DMS 273 (cell line): ENCODE results near the gene CACNG4.

ENCODE experiments used
- DNase-seq: peaks from one replicate; lab custom pipeline; 2025; ENCODE audit not compliant: unreplicated experiment; lab: John Stamatoyannopoulos, UW

The CACNG4 gene

DNA sequence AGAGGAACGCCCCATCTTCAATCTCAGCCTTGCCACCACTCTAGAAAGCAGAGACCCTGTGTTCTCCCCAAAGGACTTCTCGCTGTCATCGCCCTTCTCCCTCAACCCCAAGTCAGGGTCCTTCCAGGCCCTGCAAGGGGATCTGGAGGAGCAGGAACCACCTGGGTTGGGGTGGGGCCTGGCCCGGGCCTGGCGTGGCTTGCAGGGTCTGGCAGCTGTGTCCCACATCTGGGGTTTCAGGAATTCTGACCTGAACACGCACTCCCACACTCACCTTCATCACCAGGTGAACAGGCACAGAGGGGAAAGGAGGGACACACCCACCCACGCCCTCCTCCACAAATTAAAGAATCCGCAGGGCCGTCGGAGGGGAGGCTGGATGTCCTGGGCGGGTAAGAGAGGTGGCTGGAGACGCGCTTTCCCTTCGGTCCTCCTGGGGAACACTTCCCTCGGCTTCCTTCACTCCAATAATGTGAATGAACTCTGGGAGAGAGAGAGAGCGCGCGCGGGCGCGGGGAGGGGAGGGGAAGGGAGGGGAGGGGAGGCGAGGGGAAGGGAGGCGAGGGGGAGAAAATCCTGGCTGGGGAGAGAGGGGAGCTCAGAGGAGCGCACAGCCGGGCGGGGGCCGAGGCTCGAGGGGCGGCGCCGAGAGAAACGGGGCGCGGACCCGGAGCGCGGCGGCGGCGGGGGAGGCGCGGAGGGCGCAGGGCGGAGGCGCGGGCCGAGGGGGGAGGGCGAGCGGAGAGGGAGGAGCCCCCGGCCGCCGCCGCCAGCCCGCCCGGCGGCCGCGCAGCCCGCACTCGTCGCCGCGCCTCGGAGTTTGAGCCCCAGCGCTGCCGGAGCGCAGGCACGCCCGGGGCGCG is at the start of gene CACNG4:
Gene CACNG4 (plus strand): TSS at position 799 of the 863 bp plus-strand sequence. CDS start 205 bp downstream, outside the sequence.
- peak; percentile 85 for DNase-seq

DNA sequence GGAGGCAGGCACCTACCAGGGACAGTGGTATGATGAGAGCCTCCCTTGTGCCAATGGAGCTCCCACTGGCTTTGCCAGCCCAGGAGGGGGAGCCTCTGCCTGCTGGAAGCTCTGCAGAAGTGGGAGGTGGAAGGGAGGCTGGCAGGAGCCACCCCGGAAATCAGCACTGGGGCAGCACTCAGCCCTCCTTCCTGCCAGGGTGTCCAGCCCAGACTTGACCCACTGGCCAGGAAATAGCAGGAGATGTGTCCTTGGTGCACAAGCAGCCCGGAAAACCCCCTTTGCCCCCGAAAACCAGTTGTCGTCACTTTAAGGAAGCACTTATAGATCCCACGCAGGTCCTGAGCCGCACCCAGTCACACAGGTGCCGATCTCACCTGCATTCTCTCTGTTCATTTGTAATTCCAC is 49.3 kb upstream of the CACNG4 start:
- peak; percentile 67 for DNase-seq

DNA sequence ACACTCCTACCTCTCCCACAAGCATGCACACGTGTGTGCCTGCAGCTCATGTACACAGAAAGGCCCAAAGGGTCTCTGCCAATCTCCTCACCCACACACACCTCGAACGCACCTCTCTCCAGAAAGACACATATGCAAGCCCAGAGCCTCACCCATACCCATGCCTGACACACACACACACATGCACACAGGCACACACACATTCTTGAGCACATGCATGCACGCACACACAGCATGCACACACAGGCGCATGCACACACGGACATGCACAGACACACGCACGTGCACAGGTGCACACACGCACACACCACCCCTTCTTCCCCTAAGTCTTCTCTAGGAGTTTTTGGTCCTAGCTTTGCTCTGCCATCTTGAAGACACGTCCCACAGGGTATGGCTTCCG is 48.7 kb upstream of the CACNG4 start:
- DNase-seq, result no peak

DNA sequence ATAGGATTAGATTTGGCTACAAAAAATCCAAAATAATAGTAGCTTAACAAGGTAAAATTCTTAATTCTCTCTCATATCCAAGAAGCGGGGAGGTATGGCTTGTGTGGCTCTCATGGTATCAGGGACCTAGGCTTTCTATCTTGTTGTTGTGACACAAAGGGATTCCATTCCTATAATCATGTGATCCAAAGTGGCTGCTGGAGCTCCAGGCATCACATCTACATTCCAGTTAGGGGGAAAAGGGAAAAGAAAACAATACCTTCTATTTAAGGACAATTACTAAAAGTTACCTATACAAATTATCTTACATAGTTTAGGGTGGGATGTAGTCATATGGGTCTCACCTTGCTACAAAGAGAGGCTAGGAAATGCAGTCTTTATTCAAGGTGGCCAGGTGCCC is 47.6 kb upstream of the CACNG4 start:
- no peak for DNase-seq

DNA sequence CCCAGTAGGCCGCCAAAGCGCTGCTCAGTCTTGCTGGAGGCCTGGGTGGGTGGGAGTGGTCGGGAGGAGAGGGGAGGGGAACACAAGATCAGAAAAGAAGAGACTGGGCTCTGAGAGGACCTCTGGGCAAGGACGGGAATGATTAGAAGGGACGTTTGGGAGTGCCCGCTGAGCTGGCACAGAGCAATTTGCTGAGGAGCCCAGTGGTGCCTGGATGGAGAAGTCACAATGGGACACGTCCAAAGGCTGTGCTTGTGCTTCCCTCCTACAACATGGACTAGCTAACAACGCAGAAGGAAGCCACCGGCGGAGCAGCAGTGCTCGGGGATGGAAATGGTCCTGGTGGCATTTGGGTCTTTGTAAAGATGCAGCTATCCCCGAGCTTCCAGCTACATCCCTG is 45.6 kb upstream of the CACNG4 start:
- no peak for DNase-seq

DNA sequence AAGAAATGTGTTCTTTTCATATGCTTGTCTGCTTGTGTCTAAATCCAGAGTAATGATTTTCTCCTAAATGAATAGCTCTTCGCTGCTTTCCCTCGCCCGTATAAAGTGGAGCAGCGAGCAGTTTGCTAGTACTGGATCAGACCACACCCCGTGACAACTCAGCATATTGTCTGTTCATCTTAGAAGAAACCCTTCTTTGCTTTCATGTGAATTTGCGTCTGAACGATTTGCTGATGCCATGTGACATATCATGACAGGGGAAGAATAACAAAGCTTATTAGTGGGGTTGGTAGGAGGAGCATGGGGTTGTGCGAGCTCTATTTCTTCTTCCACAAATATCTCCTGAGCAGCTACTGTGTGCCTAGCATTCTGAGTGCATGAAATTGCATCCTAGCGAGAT is 44.1 kb upstream of the CACNG4 start:
- DNase-seq, result no peak

DNA sequence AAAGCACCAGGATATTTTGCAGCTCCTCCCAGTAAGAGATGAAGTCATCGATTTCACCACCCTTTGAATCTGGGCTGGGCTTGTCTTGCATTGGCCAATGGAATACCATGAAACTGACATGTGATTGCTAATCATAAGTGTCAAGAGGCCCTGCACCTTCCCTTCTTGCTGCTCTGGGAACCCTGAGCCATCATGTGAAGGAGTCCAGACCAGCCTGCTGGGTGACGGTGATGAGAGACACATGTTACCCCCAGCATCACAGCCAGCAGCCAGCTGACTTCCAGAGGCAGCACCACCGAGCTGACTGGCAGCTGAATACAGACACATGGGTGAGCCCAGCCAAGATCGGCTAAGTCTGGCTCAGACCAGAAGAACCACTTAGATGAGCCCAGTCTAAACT is 43.6 kb upstream of the CACNG4 start:
- no peak for DNase-seq

DNA sequence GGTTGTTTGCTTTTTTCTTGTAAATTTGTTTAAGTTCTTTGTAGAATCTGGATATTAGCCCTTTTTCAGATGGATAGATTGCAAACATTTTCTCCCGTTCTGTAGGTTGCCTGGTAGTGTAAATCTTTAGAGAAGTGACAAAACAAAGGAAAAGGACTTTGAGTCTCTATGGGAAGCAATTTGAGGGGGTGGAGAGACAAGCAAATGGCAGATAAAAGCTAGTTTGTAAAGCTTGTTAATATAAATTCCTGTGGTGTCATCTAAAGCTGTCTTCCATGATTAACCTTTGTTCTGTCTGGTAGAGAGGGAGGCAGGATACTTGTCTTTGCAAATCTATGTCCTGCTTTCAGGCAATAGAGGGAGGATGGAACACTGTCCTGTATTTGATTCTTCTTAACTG is 40.6 kb upstream of the CACNG4 start:
- no peak for DNase-seq

DNA sequence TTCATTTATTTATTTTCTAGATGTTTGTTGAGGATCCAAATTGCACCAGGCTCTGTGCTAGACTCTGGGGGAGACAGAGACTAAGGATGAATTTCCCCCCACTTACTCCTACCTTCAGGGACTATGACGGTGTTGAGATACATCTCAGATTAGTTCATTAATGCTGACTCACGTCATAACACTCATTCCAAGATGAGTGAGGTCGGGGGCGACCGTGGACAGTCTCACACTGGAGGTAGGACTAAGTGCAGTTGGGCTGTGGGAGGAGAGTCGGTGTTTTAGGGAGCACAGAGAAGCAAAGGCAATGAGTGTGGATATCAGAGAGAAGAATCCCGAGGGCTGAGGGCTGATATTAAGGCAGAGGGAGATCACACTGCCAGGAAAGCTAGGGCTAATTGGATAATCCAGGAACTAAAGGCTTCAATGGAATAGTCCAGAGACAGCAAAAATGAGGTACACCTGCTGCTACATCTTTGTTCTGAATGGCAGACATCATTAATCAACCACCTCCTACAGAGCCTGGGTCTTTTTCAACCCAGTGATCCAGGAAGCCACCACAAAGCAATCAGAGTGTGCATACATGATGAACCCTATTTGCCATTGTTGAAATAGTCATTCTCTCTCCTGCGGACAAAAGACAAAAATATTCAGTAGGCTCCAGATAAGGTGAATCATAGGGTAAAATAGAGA is 38.6 kb upstream of the CACNG4 start:
- DNase-seq, result no peak

DNA sequence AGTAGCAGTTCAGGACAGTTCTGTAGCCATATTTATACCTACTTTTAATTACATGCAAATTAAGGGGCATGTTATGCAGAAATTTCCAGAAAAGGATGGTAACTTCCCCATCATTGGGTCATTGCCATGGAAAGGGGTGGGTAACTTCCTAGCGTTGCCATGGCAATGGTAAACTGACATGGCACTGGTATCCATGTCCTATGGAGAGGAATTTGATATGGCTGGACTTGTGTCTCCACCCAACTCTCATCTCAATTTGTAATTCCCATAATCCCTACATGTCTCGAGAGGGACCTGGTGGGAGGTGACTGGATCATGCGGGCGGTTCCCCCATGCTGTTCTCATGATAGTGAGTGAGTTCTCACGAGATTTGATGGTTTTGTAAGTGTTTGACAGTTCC is 35.6 kb upstream of the CACNG4 start:
- no peak for DNase-seq

DNA sequence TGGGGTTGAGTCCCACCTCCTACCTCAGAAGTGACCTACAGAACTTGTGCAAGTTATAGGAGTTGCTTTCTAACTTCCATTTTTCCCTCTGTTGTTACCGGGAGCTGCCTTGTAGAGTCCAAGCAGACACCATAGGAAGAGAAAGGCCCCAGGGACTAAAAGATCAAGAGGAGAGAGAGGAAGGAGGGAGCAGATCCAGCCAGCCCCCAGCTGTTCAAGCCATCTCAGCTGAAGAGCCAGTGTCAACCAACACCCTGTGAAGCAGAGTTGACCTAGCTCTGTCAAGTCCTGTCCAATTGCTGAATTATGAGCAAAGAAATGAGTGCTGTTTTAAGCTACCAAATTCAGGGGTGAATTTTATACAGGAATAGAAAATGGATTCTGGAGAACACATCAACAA is 34.9 kb upstream of the CACNG4 start:
- no peak for DNase-seq

DNA sequence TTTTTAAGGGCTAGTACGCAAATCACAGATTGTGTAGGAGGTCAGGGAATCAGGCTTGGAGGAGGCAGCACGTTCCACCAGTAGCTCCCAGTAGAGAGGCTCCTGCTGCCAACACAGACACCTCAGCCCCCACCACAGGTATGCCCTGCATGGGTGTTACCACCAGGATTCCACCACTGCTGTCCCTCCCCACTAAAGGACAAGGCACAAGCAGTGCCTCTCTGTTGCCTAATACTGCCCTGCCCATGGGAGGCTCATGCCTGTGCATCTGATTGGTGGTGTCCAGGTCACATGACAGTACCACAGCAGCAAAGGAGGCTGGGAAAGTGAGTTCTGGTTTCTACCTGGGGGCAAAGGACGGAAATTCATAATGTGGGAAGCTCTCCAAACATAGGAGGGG is 33.6 kb upstream of the CACNG4 start:
- peak; percentile 42 for DNase-seq

DNA sequence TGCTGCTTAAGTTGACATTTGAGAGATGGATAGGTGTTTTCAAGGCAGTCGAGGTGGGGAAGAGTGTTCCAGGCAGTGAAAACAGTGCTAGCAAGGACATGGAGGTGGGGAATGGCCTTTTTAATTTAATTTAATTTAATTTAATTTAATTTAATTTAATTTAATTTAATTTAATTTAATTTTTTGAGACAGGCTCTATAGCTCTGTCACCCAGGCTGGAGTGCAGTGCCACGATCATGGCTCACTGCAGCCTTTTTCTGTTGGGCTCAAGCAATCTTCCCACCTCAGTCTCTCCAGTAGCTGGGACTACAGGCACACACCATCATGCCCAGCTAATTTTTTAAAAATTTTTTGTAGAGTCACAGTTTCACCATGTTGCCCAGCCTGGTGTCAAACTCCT is 32.2 kb upstream of the CACNG4 start:
- DNase-seq, result no peak

DNA sequence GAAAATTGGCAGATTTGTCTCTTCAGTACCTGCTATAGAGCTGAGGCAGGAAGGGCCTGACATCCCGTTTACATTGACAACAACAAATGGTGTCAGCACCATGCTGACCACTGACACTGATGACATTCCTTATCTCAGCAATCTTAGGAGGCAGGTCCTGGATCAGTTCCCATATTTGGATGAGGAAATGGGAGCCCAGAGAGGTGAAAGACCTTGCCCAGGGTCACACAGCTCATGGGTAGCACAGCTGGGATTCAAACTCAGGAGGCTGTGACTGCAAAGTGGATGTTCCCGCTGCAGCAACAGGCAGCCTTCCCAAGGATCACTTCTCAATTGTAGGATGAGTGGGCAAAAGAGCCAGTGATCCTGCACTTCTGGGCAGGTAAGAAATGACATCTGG is 30.5 kb upstream of the CACNG4 start:
- no peak for DNase-seq

DNA sequence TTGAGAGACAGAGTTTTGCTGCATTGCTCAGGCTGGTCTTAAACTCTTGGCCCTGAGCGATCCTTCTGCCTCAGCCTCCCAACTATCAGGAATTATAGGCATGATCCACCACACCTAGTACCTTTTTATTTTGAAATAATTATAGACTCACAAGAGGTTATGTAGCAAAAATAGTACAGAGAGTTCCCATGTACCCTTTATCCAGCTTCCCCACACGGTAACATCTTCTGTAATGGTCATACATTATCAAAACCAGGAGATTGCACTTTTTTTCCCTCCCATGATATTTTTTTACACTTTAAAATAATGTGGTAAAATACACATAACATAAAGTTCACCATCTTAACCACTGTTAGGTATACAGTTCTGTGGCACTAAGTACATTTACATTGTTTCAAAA is 28.8 kb upstream of the CACNG4 start:
- DNase-seq, result no peak

DNA sequence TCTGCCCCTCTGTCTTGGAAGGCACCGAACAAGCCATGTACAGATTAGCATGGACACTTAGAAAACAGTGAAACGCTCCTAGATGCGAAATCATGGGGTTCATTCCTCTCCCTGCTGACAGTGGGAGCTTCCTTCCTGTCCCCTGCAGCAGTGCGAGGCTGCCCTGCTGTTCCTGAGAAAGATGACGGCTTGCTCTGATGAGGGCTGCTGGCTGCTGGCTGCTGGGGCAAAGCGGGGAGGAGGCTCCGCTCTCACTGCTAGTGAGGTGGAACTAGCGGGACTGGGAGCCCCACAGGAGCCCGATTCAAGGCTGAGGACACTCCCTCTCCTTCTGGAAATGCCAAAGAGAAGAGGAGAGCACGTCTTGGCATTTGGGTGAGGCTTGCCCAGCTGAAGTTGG is 25.9 kb upstream of the CACNG4 start:
- no peak for DNase-seq

DNA sequence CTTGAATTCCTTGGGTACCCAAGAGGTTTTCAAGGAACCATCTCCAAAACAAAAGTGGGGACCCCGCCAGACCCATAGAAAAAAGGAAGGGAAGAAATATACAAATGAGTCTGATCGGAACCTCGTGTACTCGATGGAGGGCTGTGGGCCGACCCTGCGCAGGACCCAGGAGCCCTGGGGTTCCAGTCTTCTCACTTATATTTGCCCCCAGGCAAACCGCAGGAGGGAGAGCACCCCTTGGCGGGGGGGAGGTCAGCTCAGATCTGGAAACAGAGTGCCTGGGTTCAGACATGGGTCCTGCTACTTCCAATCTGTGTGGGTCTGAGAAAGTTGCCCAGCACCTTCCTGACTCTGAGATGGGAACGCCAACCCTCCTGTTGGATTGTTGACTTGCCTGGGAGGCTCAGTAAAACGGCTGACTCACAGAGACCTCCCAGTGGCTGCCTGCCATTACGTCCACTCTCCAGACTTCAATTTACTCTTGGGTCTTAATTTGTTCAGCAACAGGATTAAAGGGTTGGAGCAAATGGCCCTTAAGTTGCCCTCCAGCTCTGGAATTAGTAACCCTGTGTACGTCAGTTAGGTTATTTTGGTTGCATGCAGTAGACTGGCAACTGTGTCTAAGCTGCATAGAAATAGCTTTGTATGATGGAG is 24.9 kb upstream of the CACNG4 start:
- no peak for DNase-seq

DNA sequence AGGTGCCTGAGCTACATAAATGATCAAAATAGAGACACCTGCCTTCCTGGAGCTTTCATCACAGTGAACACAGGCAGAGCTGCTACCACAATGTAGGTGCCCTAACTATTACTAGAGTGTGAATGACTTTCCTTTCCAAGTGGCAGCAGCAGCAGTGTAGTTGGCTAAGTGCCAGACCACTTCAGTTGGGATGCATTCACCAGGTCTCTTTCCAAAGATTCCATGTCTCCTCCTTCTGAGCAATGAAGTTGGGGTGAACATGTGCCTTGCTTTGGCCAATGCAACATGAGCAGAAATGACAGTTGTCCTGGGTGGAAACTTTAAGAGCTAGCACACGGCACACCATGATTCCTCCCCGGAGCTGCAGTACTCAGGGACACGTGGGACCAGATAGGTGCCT is 23.3 kb upstream of the CACNG4 start:
- no peak for DNase-seq

DNA sequence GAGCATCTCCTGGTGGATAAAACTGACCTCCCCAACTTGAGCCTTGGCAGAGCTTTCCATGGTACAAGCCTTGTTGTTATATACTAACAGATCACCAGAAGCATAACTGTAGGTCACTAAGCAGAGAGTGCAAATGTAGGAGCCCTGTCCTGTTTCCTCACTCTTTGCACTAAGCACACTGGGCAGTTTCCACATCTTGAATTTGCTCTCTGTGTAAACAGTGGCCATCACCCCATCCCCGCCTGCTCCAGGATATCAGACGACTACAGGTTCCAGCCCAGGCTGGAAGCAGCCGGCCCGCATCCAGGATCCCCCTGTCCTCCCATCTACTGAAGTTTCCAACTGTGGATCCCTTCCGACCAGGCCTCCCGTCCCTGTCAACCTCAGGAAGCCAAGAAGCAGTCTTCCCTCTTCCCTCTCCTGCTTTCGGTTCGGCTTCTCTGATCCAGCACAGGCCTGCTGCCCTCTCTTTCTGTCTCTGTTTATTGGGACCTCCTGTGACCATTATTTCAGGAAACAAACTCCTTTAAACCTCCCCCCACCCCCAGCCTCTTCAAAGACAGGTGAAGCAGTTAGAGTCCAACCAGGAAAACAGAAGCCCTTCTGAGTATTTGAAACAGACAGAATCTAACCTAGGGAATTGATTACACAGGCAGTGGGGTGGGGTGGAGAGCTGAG is 22.6 kb upstream of the CACNG4 start:
- no peak for DNase-seq

DNA sequence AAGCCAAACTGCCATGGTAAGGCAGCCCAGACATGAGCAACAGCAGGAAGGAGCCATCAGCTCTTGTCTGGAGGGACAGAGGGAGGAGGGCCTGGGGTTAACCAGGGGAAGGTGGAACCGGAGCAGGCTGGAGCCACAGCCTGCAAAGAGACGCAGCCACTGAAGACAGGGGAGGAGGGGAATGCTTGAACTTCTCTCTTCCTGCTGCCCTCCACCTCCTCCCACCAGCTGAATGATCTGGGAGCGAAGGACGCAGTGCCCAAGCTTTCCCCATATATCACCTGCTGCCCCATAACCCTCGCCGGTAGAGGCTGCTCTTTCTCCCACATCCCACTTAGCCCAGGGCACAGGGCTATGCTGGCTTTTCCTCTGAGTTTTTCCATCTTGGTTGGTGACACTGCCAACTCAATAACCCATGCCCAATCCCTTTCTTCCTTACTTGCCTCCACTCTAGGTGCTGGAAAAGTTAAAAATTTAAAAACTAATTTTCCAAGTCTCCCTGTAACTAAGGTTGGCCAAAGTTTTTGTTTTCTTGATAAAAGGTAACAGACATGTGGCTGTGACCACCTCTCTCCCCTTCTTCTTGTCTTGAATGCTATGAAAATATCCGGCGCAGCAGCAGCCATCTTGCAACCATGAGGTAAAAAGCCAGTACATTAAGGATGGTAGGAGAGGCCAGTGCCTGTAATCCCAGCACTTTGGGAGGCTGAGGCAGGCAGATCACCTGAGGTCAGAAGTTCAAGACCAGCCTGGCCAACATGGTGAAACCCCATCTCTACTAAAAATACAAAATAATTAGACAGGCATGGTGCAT is 21.8 kb upstream of the CACNG4 start:
- no peak for DNase-seq

DNA sequence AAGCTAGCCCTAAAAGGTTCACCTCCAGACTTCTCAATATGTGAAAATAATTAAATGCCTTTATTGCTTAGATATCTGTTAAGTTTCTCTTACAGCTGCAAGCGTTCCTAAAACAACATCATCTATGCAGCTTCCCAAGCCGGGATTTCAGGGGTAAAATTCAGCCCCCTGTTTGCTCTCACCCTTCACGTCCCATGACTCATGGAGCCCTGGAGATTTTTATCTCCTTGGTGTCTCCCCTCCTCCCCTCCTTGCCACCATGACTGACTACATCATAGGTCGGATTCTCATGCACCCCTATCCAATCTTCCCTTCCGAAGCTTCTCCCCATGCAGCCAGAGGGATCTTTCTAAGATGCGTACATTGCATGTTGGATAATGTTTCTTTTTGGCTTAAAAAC is 21.0 kb upstream of the CACNG4 start:
- DNase-seq, result no peak
